Central memory CD4-positive, alpha-beta T cell (primary cell): ENCODE results near the gene PSPC1.
"Not testable (repeated sequence)": the region's sequence is repeated elsewhere in the genome, so short reads cannot be mapped to it uniquely, and the experiment has no call there.

ENCODE experiments used
- DNase-seq: peaks from one replicate; pipeline ENCODE4 v3.0.0; 2022

The PSPC1 gene

GRCh38 chr13:19763618-19764017, 19.1 kb downstream of the PSPC1 start:
- DNase-seq = no peak

- no peak for DNase-seq
These were observed 23.1 kb downstream of the PSPC1 start for GRCh38 chr13:19759669-19760068.

GRCh38 chr13:19742643-19743042, 40.1 kb downstream of the PSPC1 start:
- no peak for DNase-seq

- DNase-seq = no peak
These were observed 44.7 kb downstream of the PSPC1 start for GRCh38 chr13:19737844-19738557.

GRCh38 chr13:19726611-19727010, 56.1 kb downstream of the PSPC1 start:
- no peak for DNase-seq

GRCh38 chr13:19725320-19725719, 57.4 kb downstream of the PSPC1 start:
- no peak for DNase-seq

- no peak for DNase-seq
These were observed 62.7 kb downstream of the PSPC1 start for GRCh38 chr13:19720039-19720438.

- no peak for DNase-seq
These were observed 69.4 kb downstream of the PSPC1 start for GRCh38 chr13:19713186-19713965.

GRCh38 chr13:19709782-19710181, 73.0 kb downstream of the PSPC1 start:
- not testable (repeated sequence) for DNase-seq

- DNase-seq = not testable (repeated sequence)
These were observed 73.7 kb downstream of the PSPC1 start for GRCh38 chr13:19709039-19709438.

- DNase-seq = not testable (repeated sequence)
These were observed 78.5 kb downstream of the PSPC1 start for GRCh38 chr13:19704256-19704655.

GRCh38 chr13:19701619-19702018, 81.1 kb downstream of the PSPC1 start:
- DNase-seq = not testable (repeated sequence)

- DNase-seq = not testable (repeated sequence)
These were observed 81.8 kb downstream of the PSPC1 start for GRCh38 chr13:19700963-19701362.

GRCh38 chr13:19695829-19696228, 86.9 kb downstream of the PSPC1 start:
- DNase-seq = no peak

- no peak for DNase-seq
These were observed 87.3 kb downstream of the PSPC1 start for GRCh38 chr13:19695428-19695827.

- not testable (repeated sequence) for DNase-seq
These were observed 91.3 kb downstream of the PSPC1 start for GRCh38 chr13:19691447-19691846.

GRCh38 chr13:19685437-19685836, 97.3 kb downstream of the PSPC1 start:
- no peak for DNase-seq

GRCh38 chr13:19685034-19685433, 97.7 kb downstream of the PSPC1 start:
- no peak for DNase-seq

- no peak for DNase-seq
These were observed 101.2 kb downstream of the PSPC1 start for GRCh38 chr13:19681517-19681916.

- no peak for DNase-seq
These were observed 102.0 kb downstream of the PSPC1 start for GRCh38 chr13:19680751-19681150.

- no peak for DNase-seq
These were observed 106.6 kb downstream of the PSPC1 start for GRCh38 chr13:19676168-19676567.

- no peak for DNase-seq
These were observed 107.8 kb downstream of the PSPC1 start for GRCh38 chr13:19674898-19675297.

GRCh38 chr13:19673473-19674430, 109.0 kb downstream of the PSPC1 start:
- DNase-seq = no peak
